ENCODE results near the gene PTBP3.

Gene PTBP3

GRCh38 chr9:112248722-112249121 lies 84.7 kb downstream of the PTBP3 start:
- Histone ChIP-seq H3K9me3 (ENCODE audit: control extremely low read depth in 1 of 5, control insufficient read depth in 4 of 5, insufficient read depth in 2 of 5, low read depth in 1 of 5, low read length in 4 of 5) (no peaks in the 10 kb centered on the region), H3K4me3 (ENCODE audit: control insufficient read depth in 1 of 7, extremely low read depth in 1 of 7, insufficient read depth in 4 of 7, low read depth in 2 of 7, low read length in 6 of 7) (no peak overlapping the region), H3K27ac (ENCODE audit: insufficient read depth in 1 of 2, low read depth in 1 of 2, low read length in 2 of 2, poor library complexity in 1 of 2, severe bottlenecking in 2 of 2) (no peak overlapping the region), H3K36me3 (ENCODE audit: control insufficient read depth in 4 of 4, insufficient read depth in 4 of 4, low read length in 3 of 4) (peaks cover 7 to 44% (median 24%) of the 10 kb centered on the region in 4 experiments), H3K27me3 (replicated peaks in 2 of 5; ENCODE audit: control insufficient read depth in 4 of 5, insufficient read depth in 5 of 5, low read length in 4 of 5) (no peaks in the 10 kb centered on the region), H3K4me1 (ENCODE audit: control extremely low read depth in 1 of 4, control insufficient read depth in 4 of 4, insufficient read depth in 4 of 4, low read length in 3 of 4) (no peaks in the 10 kb centered on the region)
- CTCF ChIA-PET, result no interaction called here
- DNase-seq, result no peak
- WGBS (ENCODE audit: insufficient coverage), result no CpG with 5 or more reads among the region's 1 CpG
- POLR2A ChIA-PET, result no interaction called here

DNA sequence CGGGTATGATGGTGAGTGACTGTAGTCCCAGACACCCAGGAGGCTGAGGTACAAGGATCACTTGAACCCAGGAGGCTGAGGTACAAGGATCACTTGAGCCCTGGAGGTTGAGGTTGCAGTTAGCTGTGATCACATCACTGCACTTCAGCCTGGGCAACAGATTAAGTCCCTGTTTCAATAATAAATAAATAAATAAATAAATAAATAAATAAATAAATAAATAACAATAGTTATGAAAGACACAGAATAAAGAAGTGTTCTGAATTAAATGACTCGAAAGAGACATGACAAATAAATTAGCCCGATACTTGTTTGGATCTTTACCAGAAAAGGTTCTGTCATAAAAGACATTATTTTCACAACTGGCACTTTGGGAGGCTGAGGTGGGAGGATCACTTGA lies 86.3 kb downstream of the PTBP3 start:
- H3K4me3 ChIP-seq (ENCODE audit: control insufficient read depth in 1 of 7, extremely low read depth in 1 of 7, insufficient read depth in 4 of 7, low read depth in 2 of 7, low read length in 6 of 7), result no peak overlapping the region
- DNase-seq, result no peak
- peaks cover 7 to 41% (median 26%) of the 10 kb centered on the region in 4 experiments for H3K36me3 ChIP-seq (ENCODE audit: control insufficient read depth in 4 of 4, insufficient read depth in 4 of 4, low read length in 3 of 4)
- CTCF ChIA-PET, result no interaction called here
- no peaks in the 10 kb centered on the region for H3K9me3 ChIP-seq (ENCODE audit: control extremely low read depth in 1 of 5, control insufficient read depth in 4 of 5, insufficient read depth in 2 of 5, low read depth in 1 of 5, low read length in 4 of 5)
- H3K27me3 ChIP-seq (replicated peaks in 2 of 5; ENCODE audit: control insufficient read depth in 4 of 5, insufficient read depth in 5 of 5, low read length in 4 of 5), result no peaks in the 10 kb centered on the region
- POLR2A ChIA-PET, result no interaction called here
- no peak overlapping the region for H3K27ac ChIP-seq (ENCODE audit: insufficient read depth in 1 of 2, low read depth in 1 of 2, low read length in 2 of 2, poor library complexity in 1 of 2, severe bottlenecking in 2 of 2)
- no CpG with 5 or more reads among the region's 3 CpGs for WGBS (ENCODE audit: insufficient coverage)
- no peaks in the 10 kb centered on the region for H3K4me1 ChIP-seq (ENCODE audit: control extremely low read depth in 1 of 4, control insufficient read depth in 4 of 4, insufficient read depth in 4 of 4, low read length in 3 of 4)

DNA sequence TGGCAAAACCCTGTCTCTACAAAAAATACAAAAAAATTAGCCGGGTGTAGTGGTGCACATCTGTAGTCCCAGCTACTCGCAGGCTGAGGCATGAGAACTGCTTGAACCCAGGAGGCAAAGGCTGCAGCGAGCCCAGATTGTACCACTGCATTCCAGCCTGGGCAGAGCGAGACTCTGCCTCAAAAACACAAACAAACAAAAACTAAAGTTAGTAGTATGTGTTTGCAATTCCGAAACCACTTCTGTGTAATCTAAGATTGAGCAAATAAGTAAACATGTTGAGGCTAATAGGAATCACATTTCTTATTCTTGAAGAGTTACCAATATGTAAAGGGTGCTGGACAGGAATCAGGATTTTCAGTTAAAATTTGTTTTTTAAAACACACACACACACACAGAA lies 88.3 kb downstream of the PTBP3 start:
- Histone ChIP-seq H3K36me3 (ENCODE audit: control insufficient read depth in 4 of 4, insufficient read depth in 4 of 4, low read length in 3 of 4) (peaks cover 2 to 41% (median 20%) of the 10 kb centered on the region in 4 experiments), H3K9me3 (ENCODE audit: control extremely low read depth in 1 of 5, control insufficient read depth in 4 of 5, insufficient read depth in 2 of 5, low read depth in 1 of 5, low read length in 4 of 5) (no peaks in the 10 kb centered on the region), H3K4me3 (ENCODE audit: control insufficient read depth in 1 of 7, extremely low read depth in 1 of 7, insufficient read depth in 4 of 7, low read depth in 2 of 7, low read length in 6 of 7) (no peak overlapping the region), H3K4me1 (ENCODE audit: control extremely low read depth in 1 of 4, control insufficient read depth in 4 of 4, insufficient read depth in 4 of 4, low read length in 3 of 4) (no peaks in the 10 kb centered on the region), H3K27ac (ENCODE audit: insufficient read depth in 1 of 2, low read depth in 1 of 2, low read length in 2 of 2, poor library complexity in 1 of 2, severe bottlenecking in 2 of 2) (no peak overlapping the region), H3K27me3 (replicated peaks in 2 of 5; ENCODE audit: control insufficient read depth in 4 of 5, insufficient read depth in 5 of 5, low read length in 4 of 5) (no peaks in the 10 kb centered on the region)
- 100% methylated on average over 2 of the region's 5 CpGs for WGBS (ENCODE audit: insufficient coverage)
- POLR2A ChIA-PET, result no interaction called here
- DNase-seq, result no peak
- CTCF ChIA-PET, result no interaction called here

DNA sequence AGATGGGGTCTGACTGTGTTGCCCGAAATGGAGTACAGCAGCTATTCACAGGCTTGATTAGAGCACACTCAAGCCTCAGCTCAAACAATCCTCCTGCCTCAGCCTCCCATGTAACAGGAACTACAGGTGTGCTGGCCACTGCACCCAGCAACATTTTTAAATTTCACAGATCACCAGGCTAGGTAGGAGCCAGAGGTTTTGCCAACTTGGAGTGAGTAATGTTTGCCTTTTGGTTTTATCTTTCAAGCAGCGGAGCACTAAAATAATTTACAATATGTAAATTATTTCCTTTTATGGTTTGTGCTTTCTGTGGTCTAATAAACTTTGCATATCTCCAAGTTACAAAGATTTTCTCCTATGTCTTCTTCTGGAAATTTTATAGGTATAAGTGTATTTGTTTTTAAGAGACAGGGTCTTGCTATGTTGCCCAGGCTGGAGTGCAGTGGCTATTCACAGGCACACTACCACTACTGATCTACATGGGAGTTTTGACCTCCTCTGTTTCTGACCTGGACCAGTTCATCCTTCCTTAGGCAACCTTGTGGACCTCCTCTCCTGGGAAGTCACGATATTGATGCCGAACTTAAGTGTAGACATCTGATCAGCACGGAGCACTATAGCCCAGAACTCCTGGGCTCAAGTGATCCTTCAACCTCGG lies 91.1 kb downstream of the PTBP3 start:
- ChIA-PET POLR2A (no interaction called here), CTCF (interaction anchor here (1.7 kb wide), 1 partner anchor 10 kb away, joined by 4 read pairs; no protein-coding TSS in a partner anchor)
- Histone ChIP-seq H3K4me3 (ENCODE audit: control insufficient read depth in 1 of 7, extremely low read depth in 1 of 7, insufficient read depth in 4 of 7, low read depth in 2 of 7, low read length in 6 of 7) (no peak overlapping the region), H3K9me3 (ENCODE audit: control extremely low read depth in 1 of 5, control insufficient read depth in 4 of 5, insufficient read depth in 2 of 5, low read depth in 1 of 5, low read length in 4 of 5) (peaks cover 0 to 4% (median 0%) of the 10 kb centered on the region in 5 experiments), H3K27me3 (replicated peaks in 2 of 5; ENCODE audit: control insufficient read depth in 4 of 5, insufficient read depth in 5 of 5, low read length in 4 of 5) (no peaks in the 10 kb centered on the region), H3K27ac (ENCODE audit: insufficient read depth in 1 of 2, low read depth in 1 of 2, low read length in 2 of 2, poor library complexity in 1 of 2, severe bottlenecking in 2 of 2) (no peak overlapping the region), H3K4me1 (ENCODE audit: control extremely low read depth in 1 of 4, control insufficient read depth in 4 of 4, insufficient read depth in 4 of 4, low read length in 3 of 4) (no peaks in the 10 kb centered on the region), H3K36me3 (ENCODE audit: control insufficient read depth in 4 of 4, insufficient read depth in 4 of 4, low read length in 3 of 4) (peaks cover 5 to 58% (median 29%) of the 10 kb centered on the region in 4 experiments)
- WGBS (ENCODE audit: insufficient coverage), result 97% methylated on average over 4 of the region's 6 CpGs
- DNase-seq, result no peak

GRCh38 chr9:112241491-112241890 lies 91.9 kb downstream of the PTBP3 start:
- H3K9me3 ChIP-seq (ENCODE audit: control extremely low read depth in 1 of 5, control insufficient read depth in 4 of 5, insufficient read depth in 2 of 5, low read depth in 1 of 5, low read length in 4 of 5), result peaks cover 0 to 4% (median 0%) of the 10 kb centered on the region in 5 experiments
- 80% methylated on average over 1 of the region's 2 CpGs for WGBS (ENCODE audit: insufficient coverage)
- ChIA-PET CTCF (interaction anchor here (0.6 to 1.7 kb wide), 2 partner anchors 9 to 88 kb away, joined by 3 to 4 read pairs; no protein-coding TSS in a partner anchor), POLR2A (no interaction called here)
- no peak overlapping the region for H3K27ac ChIP-seq (ENCODE audit: insufficient read depth in 1 of 2, low read depth in 1 of 2, low read length in 2 of 2, poor library complexity in 1 of 2, severe bottlenecking in 2 of 2)
- H3K4me3 ChIP-seq (ENCODE audit: control insufficient read depth in 1 of 7, extremely low read depth in 1 of 7, insufficient read depth in 4 of 7, low read depth in 2 of 7, low read length in 6 of 7), result no peak overlapping the region
- no peaks in the 10 kb centered on the region for H3K4me1 ChIP-seq (ENCODE audit: control extremely low read depth in 1 of 4, control insufficient read depth in 4 of 4, insufficient read depth in 4 of 4, low read length in 3 of 4)
- H3K27me3 ChIP-seq (replicated peaks in 2 of 5; ENCODE audit: control insufficient read depth in 4 of 5, insufficient read depth in 5 of 5, low read length in 4 of 5), result no peaks in the 10 kb centered on the region
- no peak for DNase-seq
- H3K36me3 ChIP-seq (ENCODE audit: control insufficient read depth in 4 of 4, insufficient read depth in 4 of 4, low read length in 3 of 4), result peaks cover 5 to 59% (median 27%) of the 10 kb centered on the region in 4 experiments

GRCh38 chr9:112239708-112240107 lies 93.7 kb downstream of the PTBP3 start:
- Histone ChIP-seq H3K4me3 (ENCODE audit: control insufficient read depth in 1 of 7, extremely low read depth in 1 of 7, insufficient read depth in 4 of 7, low read depth in 2 of 7, low read length in 6 of 7) (no peak overlapping the region), H3K9me3 (ENCODE audit: control extremely low read depth in 1 of 5, control insufficient read depth in 4 of 5, insufficient read depth in 2 of 5, low read depth in 1 of 5, low read length in 4 of 5) (peaks cover 0 to 4% (median 0%) of the 10 kb centered on the region in 5 experiments), H3K27ac (ENCODE audit: insufficient read depth in 1 of 2, low read depth in 1 of 2, low read length in 2 of 2, poor library complexity in 1 of 2, severe bottlenecking in 2 of 2) (no peak overlapping the region), H3K4me1 (ENCODE audit: control extremely low read depth in 1 of 4, control insufficient read depth in 4 of 4, insufficient read depth in 4 of 4, low read length in 3 of 4) (no peaks in the 10 kb centered on the region), H3K27me3 (replicated peaks in 2 of 5; ENCODE audit: control insufficient read depth in 4 of 5, insufficient read depth in 5 of 5, low read length in 4 of 5) (no peaks in the 10 kb centered on the region), H3K36me3 (ENCODE audit: control insufficient read depth in 4 of 4, insufficient read depth in 4 of 4, low read length in 3 of 4) (peaks cover 5 to 51% (median 24%) of the 10 kb centered on the region in 4 experiments)
- 100% methylated on average over 1 of the region's 2 CpGs for WGBS (ENCODE audit: insufficient coverage)
- POLR2A ChIA-PET, result no interaction called here
- no peak for DNase-seq
- CTCF ChIA-PET, result no interaction called here

GRCh38 chr9:112239284-112239683 lies 94.1 kb downstream of the PTBP3 start:
- DNase-seq, result no peak
- CTCF ChIA-PET, result no interaction called here
- Histone ChIP-seq H3K4me1 (ENCODE audit: control extremely low read depth in 1 of 4, control insufficient read depth in 4 of 4, insufficient read depth in 4 of 4, low read length in 3 of 4) (no peaks in the 10 kb centered on the region), H3K4me3 (ENCODE audit: control insufficient read depth in 1 of 7, extremely low read depth in 1 of 7, insufficient read depth in 4 of 7, low read depth in 2 of 7, low read length in 6 of 7) (no peak overlapping the region), H3K27me3 (replicated peaks in 2 of 5; ENCODE audit: control insufficient read depth in 4 of 5, insufficient read depth in 5 of 5, low read length in 4 of 5) (no peaks in the 10 kb centered on the region), H3K36me3 (ENCODE audit: control insufficient read depth in 4 of 4, insufficient read depth in 4 of 4, low read length in 3 of 4) (peaks cover 3 to 48% (median 22%) of the 10 kb centered on the region in 4 experiments), H3K27ac (ENCODE audit: insufficient read depth in 1 of 2, low read depth in 1 of 2, low read length in 2 of 2, poor library complexity in 1 of 2, severe bottlenecking in 2 of 2) (no peak overlapping the region), H3K9me3 (ENCODE audit: control extremely low read depth in 1 of 5, control insufficient read depth in 4 of 5, insufficient read depth in 2 of 5, low read depth in 1 of 5, low read length in 4 of 5) (peaks cover 0 to 4% (median 0%) of the 10 kb centered on the region in 5 experiments)
- WGBS (ENCODE audit: insufficient coverage), result 94% methylated on average over 2 of the region's 3 CpGs
- POLR2A ChIA-PET, result no interaction called here
